K562 (cell line): ENCODE results near the gene SFRP5. TPM values are rescaled to one million over a fixed set of nuclear protein-coding genes. Genes with fewer than 3 reads are reported as not detected.

Experiments
- ATAC-seq: fragments of 200-7000 bp; cut with Tn5 transposase; 3 replicates; pipeline ENCODE4 v1.9.1; 2020; ENCODE audit warnings: moderate library complexity
- BruUV-seq: library from RNA; stranded (reverse); fragments of 400-500 nt; replicated peaks from 2 replicates; lab custom pipeline; 2021; lab: Mats Ljungman, UMichigan
- CTCF ChIA-PET: fragments of 300-600 bp; formaldehyde crosslinking; extraction: SDS; loops from one replicate; lab custom pipeline; 2021; ENCODE audit warnings: low intra/inter-chr PET ratio; lab: Yijun Ruan, JAX
- POLR2A ChIA-PET: fragments of 300-600, 350-650 bp; sonication (Branson Sonifier 250); formaldehyde crosslinking; extraction: SDS; loops from one replicate; lab custom pipeline; 2021; ENCODE audit warnings: antibody characterized with exemption, inconsistent platforms; lab: Yijun Ruan, JAX
- DNase-seq, 4 experiments: peaks; one replicate each; pipeline versions ENCODE4 v3.0.0 to v3.0.0-alpha.2; 2011 to 2018; ENCODE audit warnings: low spot score in 3 of 4, mixed read lengths in 3 of 4; ENCODE audit errors: extremely low read depth in 1 of 4
- FAIRE-seq: peaks from 2 replicates; lab custom pipeline; 2011; peaks lifted over from hg19 to GRCh38; lab: Jason Lieb, UNC
- H2AFZ ChIP-seq: 2 replicates; pipeline ENCODE4 v1.6.0; 2011; ENCODE audit warnings: low read depth, low read length, control low read depth, inconsistent platforms
- H3K27ac ChIP-seq: fragments of 200-600 bp; 3 replicates; pipeline ENCODE4 v1.8.0; 2011; ENCODE audit warnings: low read depth, mild to moderate bottlenecking, control low read depth, inconsistent platforms, low read length, moderate library complexity, mixed read lengths; ENCODE audit errors: extremely low read depth
- H3K27me3 ChIP-seq, 2 experiments: fragments of 300-600 bp in 1 of 2; 2 replicates in 1 of 2; 3 replicates in 1 of 2; pipeline versions ENCODE4 v1.6.0 to v1.8.0; 2011; ENCODE audit warnings: inconsistent platforms in 2 of 2, low read length in 2 of 2, mild to moderate bottlenecking in 1 of 2, mixed read lengths in 1 of 2, moderate library complexity in 1 of 2; ENCODE audit not compliant: control insufficient read depth in 2 of 2, insufficient read depth in 2 of 2
- H3K36me3 ChIP-seq: fragments of 300-600 bp; 3 replicates; pipeline ENCODE4 v1.8.0; 2011; ENCODE audit warnings: mild to moderate bottlenecking, low read length, inconsistent platforms; ENCODE audit not compliant: control insufficient read depth, insufficient read depth
- H3K4me1 ChIP-seq, 2 experiments: fragments of 200-600 bp in 1 of 2; replicated peaks in 1 of 2; 2 replicates in 1 of 2; 3 replicates in 1 of 2; pipeline versions ENCODE4 v1.5.1 to v1.8.0; 2011; ENCODE audit warnings: inconsistent platforms in 2 of 2, low read length in 2 of 2, mild to moderate bottlenecking in 1 of 2, mixed read lengths in 1 of 2, moderate library complexity in 1 of 2; ENCODE audit not compliant: control insufficient read depth in 2 of 2, insufficient read depth in 2 of 2
- H3K4me2 ChIP-seq: 2 replicates; pipeline ENCODE4 v1.6.1; 2011; ENCODE audit warnings: low read length, control low read depth, inconsistent platforms, mixed read lengths; ENCODE audit not compliant: insufficient read depth
- H3K4me3 ChIP-seq: fragments of 200-600 bp; sonication (generic), shearing (Covaris generic); 2 replicates; pipeline ENCODE4 v1.5.1; 2016; ENCODE audit warnings: control low read depth, inconsistent platforms
- H3K79me2 ChIP-seq: fragments of 200-600 bp; 3 replicates; pipeline ENCODE4 v1.8.0; 2011; ENCODE audit warnings: low read length, inconsistent platforms; ENCODE audit not compliant: control insufficient read depth, insufficient read depth
- H3K9ac ChIP-seq, 2 experiments: 2 replicates each; pipeline versions ENCODE4 v1.6.0 to v1.6.1; 2011; ENCODE audit warnings: low read depth in 2 of 2, low read length in 2 of 2, control low read depth in 1 of 2, inconsistent platforms in 1 of 2, mild to moderate bottlenecking in 1 of 2, mixed read lengths in 1 of 2; ENCODE audit not compliant: insufficient read depth in 1 of 2
- H3K9me1 ChIP-seq: one replicate; pipeline ENCODE4 v1.6.0; 2011; ENCODE audit warnings: inconsistent platforms, mild to moderate bottlenecking, low read length, moderate library complexity; ENCODE audit not compliant: control insufficient read depth, insufficient read depth
- H3K9me3 ChIP-seq: replicated peaks from 2 replicates; pipeline ENCODE4 v1.5.1; 2011; ENCODE audit warnings: low read depth, low read length, inconsistent platforms; ENCODE audit not compliant: control insufficient read depth, insufficient read depth
- H4K20me1 ChIP-seq: replicated peaks from 2 replicates; pipeline ENCODE4 v1.6.1; 2011; ENCODE audit warnings: low read length, inconsistent platforms, mixed read lengths; ENCODE audit not compliant: control insufficient read depth, insufficient read depth
- ARID1B ChIP-seq: fragments of 450-650 bp; IDR thresholded peaks from 2 replicates; pipeline ENCODE4 v1.6.1; 2016; ENCODE audit warnings: antibody characterized with exemption, mild to moderate bottlenecking, inconsistent platforms
- ARNT ChIP-seq, 2 experiments: fragments of 450-650 bp; IDR thresholded peaks; 2 replicates each; pipeline ENCODE4 v1.6.1; 2016; ENCODE audit warnings: mild to moderate bottlenecking in 1 of 2
- C11orf30 ChIP-seq: fragments of 450-650 bp; IDR thresholded peaks from 2 replicates; pipeline ENCODE4 v1.6.1; 2016; ENCODE audit warnings: low read depth, mild to moderate bottlenecking
- CCNT2 ChIP-seq: IDR thresholded peaks from 2 replicates; pipeline ENCODE4 v1.6.1; 2011; ENCODE audit warnings: borderline replicate concordance, low read depth, mild to moderate bottlenecking, moderate library complexity, mixed read lengths, low read length; ENCODE audit not compliant: insufficient read length; ENCODE audit errors: extremely low read depth
- CTBP1 ChIP-seq: fragments of 450-650 bp; IDR thresholded peaks from 2 replicates; pipeline ENCODE4 v1.6.1; 2016; ENCODE audit warnings: borderline replicate concordance
- DPF2 ChIP-seq: fragments of 450-650 bp; IDR thresholded peaks from 2 replicates; pipeline ENCODE4 v1.6.1; 2016
- HMBOX1 ChIP-seq: sonication (generic); IDR thresholded peaks from 2 replicates; pipeline ENCODE4 v1.6.1; 2016
- HNRNPK ChIP-seq: fragments of 200-400 bp; formaldehyde crosslinking; IDR thresholded peaks from one replicate; pipeline ENCODE4 v1.6.1; 2018; ENCODE audit warnings: mild to moderate bottlenecking, low read depth, low read length; ENCODE audit not compliant: poor library complexity, severe bottlenecking
- JUND ChIP-seq, 2 experiments: IDR thresholded peaks; 2 replicates in 1 of 2; 3 replicates in 1 of 2; pipeline ENCODE4 v1.6.1; 2011; ENCODE audit warnings: borderline replicate concordance in 2 of 2, low read depth in 2 of 2, low read length in 2 of 2, improper control_type of control experiment in 1 of 2, missing biosample characterization in 1 of 2, missing genetic modification characterization in 1 of 2, missing genetic modification reagents in 1 of 2
- MAFG ChIP-seq: fragments of 450-650 bp; conservative IDR thresholded peaks from 2 replicates; pipeline ENCODE4 v1.6.1; 2016; ENCODE audit warnings: missing genetic modification characterization, missing compliant biosample characterization
- MEIS2 ChIP-seq: fragments of 450-650 bp; IDR thresholded peaks from 2 replicates; pipeline ENCODE4 v1.6.1; 2014; ENCODE audit warnings: mild to moderate bottlenecking; ENCODE audit not compliant: partially characterized antibody
- MTF1 ChIP-seq: fragments of 250-450 bp; sonication (Bioruptor Pico); IDR thresholded peaks from 2 replicates; pipeline ENCODE4 v1.9.0; 2021; ENCODE audit warnings: moderate library complexity, mild to moderate bottlenecking, inconsistent platforms, borderline replicate concordance
- NBN ChIP-seq: fragments of 450-650 bp; IDR thresholded peaks from 2 replicates; pipeline ENCODE4 v1.6.1; 2016; ENCODE audit warnings: low read depth, mild to moderate bottlenecking
- NFE2 ChIP-seq: IDR thresholded peaks from 2 replicates; pipeline ENCODE4 v1.6.1; 2014; ENCODE audit warnings: antibody characterized with exemption, low read depth
- POLR2AphosphoS5 ChIP-seq: IDR thresholded peaks from 2 replicates; pipeline ENCODE4 v1.6.1; 2011; ENCODE audit warnings: mild to moderate bottlenecking, low read depth, low read length, moderate library complexity; ENCODE audit not compliant: control insufficient read depth, insufficient read depth
- POLR3G ChIP-seq: IDR thresholded peaks from 2 replicates; pipeline ENCODE4 v1.6.1; 2011; ENCODE audit not compliant: insufficient read length, insufficient replicate concordance; ENCODE audit errors: extremely low read depth
- PRMT5 ChIP-seq: sonication (generic); formaldehyde crosslinking; IDR thresholded peaks from 2 replicates; pipeline ENCODE4 v1.5.0; 2020; ENCODE audit warnings: missing genetic modification reagents
- PTTG1 ChIP-seq: fragments of 450-650 bp; IDR thresholded peaks from 2 replicates; pipeline ENCODE4 v1.6.1; 2016; ENCODE audit warnings: low read depth, mild to moderate bottlenecking, missing genetic modification characterization, missing compliant biosample characterization
- RAD51 ChIP-seq: fragments of 450-650 bp; IDR thresholded peaks from 2 replicates; pipeline ENCODE4 v1.7.1; 2016; ENCODE audit warnings: low read depth, mild to moderate bottlenecking, borderline replicate concordance
- RFX1 ChIP-seq: fragments of 450-650 bp; IDR thresholded peaks from 2 replicates; pipeline ENCODE4 v1.6.1; 2016; ENCODE audit warnings: mild to moderate bottlenecking, moderate library complexity
- SMARCA4 ChIP-seq: fragments of 450-650 bp; IDR thresholded peaks from 2 replicates; pipeline ENCODE4 v1.6.1; 2016
- STAG1 ChIP-seq: sonication (generic); formaldehyde crosslinking; IDR thresholded peaks from 2 replicates; pipeline ENCODE4 v1.5.0; 2020; ENCODE audit warnings: missing genetic modification reagents, borderline replicate concordance
- U2AF1 ChIP-seq: fragments of 200-400 bp; formaldehyde crosslinking; optimal IDR thresholded peaks from 2 replicates; pipeline ENCODE3; 2017; ENCODE audit warnings: mild to moderate bottlenecking, low read depth, low read length, moderate library complexity
- WGBS: fragments of 100-300 bp; shearing (Covaris generic); methylation state at CpG from one replicate; pipeline ENCODE4 v1.1.6; 2016; ENCODE audit warnings: low coverage, mixed read lengths; ENCODE audit not compliant: insufficient coverage; ENCODE audit errors: missing lambda C conversion rate; 5-methylcytosine and 5-hydroxymethylcytosine counted together
- in situ Hi-C: fragments of 300-500 bp; cut with MboI; formaldehyde crosslinking; loops from 4 replicates; pipeline ENCODE4 v1.15.0; 2018; ENCODE audit warnings: inconsistent platforms, mixed read lengths
- intact Hi-C: fragments of 100-400 bp; cut with micrococcal nuclease; formaldehyde crosslinking; loops from 2 replicates; pipeline ENCODE4 v1.14.2; 2022
- polyA plus RNA-seq, 8 experiments: library from polyadenylated mRNA; depleted of rRNA in 4 of 8; stranded (reverse) in 5 of 8; unstranded in 3 of 8; fragments of >200 nt; fragmentation: Nextera tagmentation in 2 of 8; fragmentation: Illumina TruSeq in 1 of 8; extraction: Ambion mirVana in 2 of 8; extraction: Trizol in 1 of 8; gene quantifications; 2 replicates each; pipeline versions ENCODE4 v1.2.1 to v1.2.3, GENCODE V29; 2011 to 2014; ENCODE audit warnings: inconsistent platforms in 1 of 8, missing spikeins in 1 of 8
- total RNA-seq, 7 experiments: library from RNA; depleted of rRNA in 6 of 7; stranded (reverse); fragments of >200 nt in 6 of 7; fragmentation: Illumina TruSeq in 2 of 7; extraction: Trizol in 2 of 7; gene quantifications; 2 replicates each; pipeline versions ENCODE4 v1.2.1 to v1.2.3, GENCODE V29; 2011 to 2021; ENCODE audit warnings: low replicate concordance in 1 of 7

Gene SFRP5
- total and polyA plus RNA-seq, 9 of the 15 experiments (the other 6 are each of a cell fraction or from before 2014, with no cell fraction given): 0.07 to 0.29 (median 0.13) TPM; not detected in 3

GRCh38 chr10:97812696-97813095 is 40.9 kb upstream of the SFRP5 start:
- no peak overlapping the region for H3K9ac ChIP-seq
- H3K27me3 ChIP-seq: peaks cover 0 to 9% of the 10 kb centered on the region in 2 experiments; a peak in 2 of 5 replicates
- H3K27ac ChIP-seq: no peak overlapping the region
- ChIA-PET CTCF (interaction anchor here (0.7 kb wide), 1 partner anchor 18 kb away, joined by 4 read pairs; no protein-coding TSS in a partner anchor), POLR2A (no interaction called here)
- in situ Hi-C loops (no loop called here), intact Hi-C loops (no loop called here)
- H4K20me1 ChIP-seq: no peaks in the 10 kb centered on the region
- ATAC-seq: no peak; the same call in 1 of the 3 replicates
- no peak for DNase-seq
- no peak for FAIRE-seq
- H3K9me1 ChIP-seq: no peaks in the 10 kb centered on the region
- no peak overlapping the region; the same call in 1 of the 2 replicates for H2AFZ ChIP-seq
- H3K4me3 ChIP-seq: no peak overlapping the region
- H3K36me3 ChIP-seq: no peaks in the 10 kb centered on the region
- H3K79me2 ChIP-seq: no peaks in the 10 kb centered on the region
- peak overlapping the region; percentile 46 for H3K4me2 ChIP-seq
- no peaks in the 10 kb centered on the region for H3K9me3 ChIP-seq
- 7% methylated on average over 8 of the region's 8 CpGs for WGBS
- BruUV-seq: no TSS peak
- H3K4me1 ChIP-seq: peaks cover 4 to 21% of the 10 kb centered on the region in 2 experiments; a peak in 3 of 5 replicates
- no peak for TF ChIP-seq PTTG1 (tag)
- TF ChIP-seq CCNT2: no peak
- TF ChIP-seq POLR2AphosphoS5: no peak
- TF ChIP-seq RFX1: no peak
- TF ChIP-seq NFE2: peak; percentile 80
- peak; percentile 86 for TF ChIP-seq MAFG (tag)
- no peak for TF ChIP-seq MTF1
- TF ChIP-seq CTBP1: peak; percentile 54; the same call in 1 of the 2 replicates
- TF ChIP-seq JUND (IDR thresholded peaks at IDR 0.05; ENCODE audit: borderline replicate concordance, low read depth, low read length): peak; percentile 11; the same call in 1 of the 2 replicates
- no peak for TF ChIP-seq JUND (tag; IDR thresholded peaks at IDR 0.05; ENCODE audit: borderline replicate concordance, low read depth, low read length)
- no peak for TF ChIP-seq RAD51
- TF ChIP-seq C11orf30: peak; percentile 85
- no peak for TF ChIP-seq POLR3G
- no peak for TF ChIP-seq U2AF1
- TF ChIP-seq MEIS2: peak; percentile 20
- TF ChIP-seq PRMT5 (CRISPR knock-in tag): no peak
- peak; percentile 71 for TF ChIP-seq SMARCA4
- no peak for TF ChIP-seq HNRNPK
- no peak for TF ChIP-seq STAG1 (CRISPR knock-in tag)
- TF ChIP-seq ARID1B: peak; percentile 25; the same call in 1 of the 2 replicates
- TF ChIP-seq HMBOX1: no peak
- TF ChIP-seq NBN: 0 out of 2 replicates have a peak, but pooled peaks have one; percentile 39
- TF ChIP-seq ARNT (IDR thresholded peaks at IDR 0.05): no peak
- 0 out of 2 replicates have a peak, but pooled peaks have one; percentile 33 for TF ChIP-seq DPF2
